Neural progenitor cell (in vitro differentiated cells): ENCODE data around the gene NGFR. TPM values are rescaled to one million over a fixed set of nuclear protein-coding genes. Genes with fewer than 3 reads are reported as not detected.
"Not testable (repeated sequence)": the region's sequence is repeated elsewhere in the genome, so short reads cannot be mapped to it uniquely, and the experiment has no call there.

ENCODE experiments used
- DNase-seq: peaks from one replicate; pipeline ENCODE4 v3.0.0-alpha.2; 2016; ENCODE audit warnings: low spot score
- H2AFZ ChIP-seq: fragments of 200-600 bp; sonication (generic); replicated peaks from 2 replicates; pipeline ENCODE4 v1.6.1; 2016; ENCODE audit warnings: antibody characterized with exemption
- H3F3A ChIP-seq: fragments of 200-600 bp; sonication (generic); 2 replicates; pipeline ENCODE4 v1.6.1; 2016; ENCODE audit warnings: antibody characterized with exemption, low read depth
- H3K27ac ChIP-seq: fragments of 200-600 bp; sonication (generic); 2 replicates; pipeline ENCODE4 v1.5.1; 2016; ENCODE audit warnings: mild to moderate bottlenecking
- H3K27me3 ChIP-seq: fragments of 200-600 bp; sonication (generic); 2 replicates; pipeline ENCODE4 v1.6.1; 2016; ENCODE audit warnings: mild to moderate bottlenecking, moderate library complexity
- H3K36me3 ChIP-seq: fragments of 200-600 bp; sonication (generic); 2 replicates; pipeline ENCODE4 v1.5.1; 2016
- H3K4me1 ChIP-seq: fragments of 200-600 bp; sonication (generic); 2 replicates; pipeline ENCODE4 v1.6.1; 2016; ENCODE audit warnings: mixed run types
- H3K4me2 ChIP-seq: fragments of 200-600 bp; sonication (generic); 2 replicates; pipeline ENCODE4 v1.6.1; 2016
- H3K4me3 ChIP-seq: fragments of 200-600 bp; sonication (generic); 2 replicates; pipeline ENCODE4 v1.5.1; 2016
- H3K79me2 ChIP-seq: fragments of 200-600 bp; sonication (generic); 2 replicates; pipeline ENCODE4 v1.6.1; 2016; ENCODE audit warnings: low read depth
- H3K9ac ChIP-seq: fragments of 200-600 bp; sonication (generic); 2 replicates; pipeline ENCODE4 v1.6.1; 2016
- H3K9me3 ChIP-seq: fragments of 200-600 bp; sonication (generic); 2 replicates; pipeline ENCODE4 v1.5.1; 2016; ENCODE audit warnings: low read depth
- H4K20me1 ChIP-seq: fragments of 200-600 bp; sonication (generic); 2 replicates; pipeline ENCODE4 v1.6.1; 2016; ENCODE audit warnings: low read depth
- H3K27ac Mint-ChIP-seq: 3 replicates; pipeline ENCODE4 v1.8.0; 2021; ENCODE audit warnings: mixed read lengths
- H3K27me3 Mint-ChIP-seq: 2 replicates; pipeline ENCODE4 v1.8.0; 2022; ENCODE audit warnings: low read depth, mild to moderate bottlenecking, inconsistent platforms, moderate library complexity, mixed read lengths; ENCODE audit not compliant: insufficient read depth
- H3K36me3 Mint-ChIP-seq: 3 replicates; pipeline ENCODE4 v1.8.0; 2021; ENCODE audit warnings: mixed read lengths
- H3K4me1 Mint-ChIP-seq: 3 replicates; pipeline ENCODE4 v1.8.0; 2021; ENCODE audit warnings: mixed read lengths
- H3K4me3 Mint-ChIP-seq: 3 replicates; pipeline ENCODE4 v1.8.0; 2021; ENCODE audit warnings: mild to moderate bottlenecking, moderate library complexity, mixed read lengths
- H3K9me3 Mint-ChIP-seq: 3 replicates; pipeline ENCODE4 v1.8.0; 2020; ENCODE audit warnings: mixed read lengths
- CTCF ChIP-seq: fragments of 200-600 bp; sonication (generic); IDR thresholded peaks from 2 replicates; pipeline ENCODE4 v1.5.1; 2017; ENCODE audit warnings: antibody characterized with exemption, mild to moderate bottlenecking
- EZH2 ChIP-seq: fragments of 200-600 bp; sonication (generic); IDR thresholded peaks from 2 replicates; pipeline ENCODE4 v1.6.1; 2017; ENCODE audit warnings: antibody characterized with exemption, mild to moderate bottlenecking, moderate library complexity
- EZH2phosphoT487 ChIP-seq: fragments of 200-600 bp; sonication (generic); IDR thresholded peaks from 2 replicates; pipeline ENCODE4 v1.6.1; 2017; ENCODE audit warnings: antibody characterized with exemption
- total RNA-seq: library from RNA; depleted of rRNA; stranded (reverse); fragments of >200 nt; gene quantifications from 2 replicates; pipeline ENCODE4 v1.2.3, GENCODE V29; 2015; ENCODE audit warnings: low replicate concordance

NGFR gene
- total RNA-seq, 1 donor from 2014 or later = 6.6 TPM

GRCh38 chr17:49502254-49502653, 7.2 kb downstream of the NGFR start:
- Histone ChIP-seq H4K20me1 (peaks cover 17% of the 10 kb centered on the region), H3K9ac (no peak overlapping the region), H3K27me3 (peaks cover 22% of the 10 kb centered on the region), H2AFZ (no peak overlapping the region), H3K27ac (no peak overlapping the region), H3K4me2 (no peak overlapping the region), H3F3A (peaks cover 19% of the 10 kb centered on the region), H3K79me2 (no peaks in the 10 kb centered on the region), H3K4me3 (no peak overlapping the region), H3K36me3 (no peaks in the 10 kb centered on the region), H3K4me1 (peaks cover 22% of the 10 kb centered on the region), H3K9me3 (no peaks in the 10 kb centered on the region)
- no peak overlapping the region for H3K27ac Mint-ChIP-seq
- TF ChIP-seq CTCF = no peak
- TF ChIP-seq EZH2 = no peak
- TF ChIP-seq EZH2phosphoT487 = no peak
- peaks cover 31% of the 10 kb centered on the region for H3K4me1 Mint-ChIP-seq
- peaks cover 40% of the 10 kb centered on the region for H3K27me3 Mint-ChIP-seq
- no peak overlapping the region for H3K4me3 Mint-ChIP-seq
- H3K9me3 Mint-ChIP-seq = no peaks in the 10 kb centered on the region
- DNase-seq = no peak
- no peaks in the 10 kb centered on the region for H3K36me3 Mint-ChIP-seq

GRCh38 chr17:49502680-49503079, 7.6 kb downstream of the NGFR start:
- not testable (repeated sequence) for H3K36me3 Mint-ChIP-seq, H3K4me2 ChIP-seq, H3K79me2 ChIP-seq, H3K36me3 ChIP-seq, H3K9ac ChIP-seq, H3K4me3 Mint-ChIP-seq, H3K9me3 Mint-ChIP-seq, H3K27ac Mint-ChIP-seq, H3K4me3 ChIP-seq, H3K27ac ChIP-seq, DNase-seq, H3K9me3 ChIP-seq, H2AFZ ChIP-seq
- Histone ChIP-seq H3F3A (peaks cover 15% of the 10 kb centered on the region), H3K4me1 (peaks cover 24% of the 10 kb centered on the region), H3K27me3 (peaks cover 17% of the 10 kb centered on the region), H4K20me1 (peaks cover 15% of the 10 kb centered on the region)
- Mint-ChIP-seq H3K27me3 (peaks cover 37% of the 10 kb centered on the region), H3K4me1 (peaks cover 31% of the 10 kb centered on the region)

GRCh38 chr17:49504369-49504768, 9.3 kb downstream of the NGFR start:
- no peaks in the 10 kb centered on the region for H3K36me3 Mint-ChIP-seq
- TF ChIP-seq EZH2phosphoT487 = no peak
- no peak for TF ChIP-seq EZH2
- no peak for TF ChIP-seq CTCF
- H3K4me3 Mint-ChIP-seq = no peak overlapping the region
- no peak overlapping the region for H3K4me3 ChIP-seq
- H3K9me3 Mint-ChIP-seq = no peaks in the 10 kb centered on the region
- H3K27ac Mint-ChIP-seq = peak overlapping the region; percentile 13
- H2AFZ ChIP-seq = no peak overlapping the region
- H3F3A ChIP-seq = no peaks in the 10 kb centered on the region
- no peaks in the 10 kb centered on the region for H3K79me2 ChIP-seq
- no peaks in the 10 kb centered on the region for H3K36me3 ChIP-seq
- H3K27me3 ChIP-seq = peaks cover under 1% of the 10 kb centered on the region
- H3K4me2 ChIP-seq = no peak overlapping the region
- H3K9me3 ChIP-seq = no peaks in the 10 kb centered on the region
- DNase-seq = no peak
- peaks cover 23% of the 10 kb centered on the region for H3K4me1 ChIP-seq
- H3K27me3 Mint-ChIP-seq = peaks cover 27% of the 10 kb centered on the region
- H4K20me1 ChIP-seq = no peaks in the 10 kb centered on the region
- H3K4me1 Mint-ChIP-seq = peaks cover 29% of the 10 kb centered on the region
- H3K9ac ChIP-seq = no peak overlapping the region
- no peak overlapping the region for H3K27ac ChIP-seq

GRCh38 chr17:49505854-49506253, 10.8 kb downstream of the NGFR start:
- H3F3A ChIP-seq = no peaks in the 10 kb centered on the region
- no peaks in the 10 kb centered on the region for H3K9me3 ChIP-seq
- H4K20me1 ChIP-seq = no peaks in the 10 kb centered on the region
- H3K27me3 ChIP-seq = no peaks in the 10 kb centered on the region
- no peaks in the 10 kb centered on the region for H3K79me2 ChIP-seq
- H3K4me3 ChIP-seq = no peak overlapping the region
- Mint-ChIP-seq H3K9me3 (no peaks in the 10 kb centered on the region), H3K4me3 (no peak overlapping the region), H3K27ac (no peak overlapping the region), H3K36me3 (no peaks in the 10 kb centered on the region), H3K27me3 (peaks cover 19% of the 10 kb centered on the region), H3K4me1 (peaks cover 21% of the 10 kb centered on the region)
- no peak overlapping the region for H3K4me2 ChIP-seq
- no peak for DNase-seq
- H3K4me1 ChIP-seq = peaks cover 15% of the 10 kb centered on the region
- H2AFZ ChIP-seq = no peak overlapping the region
- no peak overlapping the region for H3K27ac ChIP-seq
- no peaks in the 10 kb centered on the region for H3K36me3 ChIP-seq
- TF ChIP-seq CTCF (no peak), EZH2phosphoT487 (no peak), EZH2 (no peak)
- H3K9ac ChIP-seq = no peak overlapping the region
